ENCODE results near the gene RSL1D1.

The RSL1D1 gene

GRCh38 chr16:11851294-11852091, at the start of gene RSL1D1:
TSS of gene RSL1D1 (minus strand) at chr16:11851542. CDS start at chr16:11851512, 30 bp downstream.
- peak; percentile 84 to 85 for DNase-seq (ENCODE audit: low read depth in 2 of 2)

DNA sequence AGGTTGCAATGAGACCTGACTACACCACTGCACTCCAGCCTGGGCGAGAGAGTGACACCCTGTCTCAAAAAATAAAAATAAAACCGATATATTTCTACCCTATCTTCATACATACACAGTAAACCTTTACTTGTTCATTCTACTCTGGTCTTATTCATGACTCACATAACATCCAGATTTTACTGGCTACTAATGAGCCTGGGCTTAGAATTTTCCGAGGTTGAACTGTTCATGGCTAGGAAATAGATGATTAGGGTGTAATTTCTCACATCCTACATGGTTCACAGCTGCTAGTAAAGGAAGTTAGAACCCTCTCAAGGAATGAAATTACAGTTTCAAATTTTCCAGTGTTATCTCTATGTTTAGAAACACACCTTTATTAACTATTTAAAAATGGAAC, 49.7 kb upstream of the RSL1D1 start:
- DNase-seq (ENCODE audit: low read depth in 2 of 2): no peak

DNA sequence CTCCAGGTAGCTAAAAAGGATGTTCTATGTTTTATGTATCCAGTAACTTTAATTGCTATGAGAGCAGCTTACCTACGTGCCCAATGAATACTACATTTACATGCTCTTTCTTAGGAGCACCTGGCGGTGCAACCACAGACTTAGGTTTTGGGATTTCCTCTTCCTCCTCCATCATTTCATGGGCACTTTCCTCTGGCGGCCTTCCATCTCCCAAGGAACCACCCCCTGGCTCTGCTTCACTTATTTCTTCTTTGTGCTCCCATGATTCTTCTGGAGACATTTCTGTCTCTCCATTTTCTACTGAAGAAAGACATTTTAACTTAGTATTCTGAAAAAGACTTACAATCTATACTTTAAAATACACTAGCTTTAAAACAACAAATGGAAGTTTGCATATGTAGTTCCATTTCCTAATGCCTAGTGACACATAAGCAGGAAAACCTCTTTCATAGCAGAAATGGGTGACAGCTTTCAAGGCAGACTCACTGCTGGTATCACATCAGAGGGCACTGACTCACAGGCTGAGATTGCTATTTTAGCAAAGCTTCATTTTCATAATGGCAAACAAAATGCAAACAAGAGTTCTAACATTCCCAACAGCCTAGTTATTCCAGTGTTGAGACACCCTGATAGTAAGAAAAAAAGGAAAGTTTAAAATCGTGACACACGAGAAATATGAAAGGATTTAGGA, 45.3 kb upstream of the RSL1D1 start:
- DNase-seq (ENCODE audit: low read depth in 2 of 2): no peak

- DNase-seq (ENCODE audit: low read depth in 2 of 2): no peak
Measured at GRCh38 chr16:11893571-11893970, 42.2 kb upstream of the RSL1D1 start.

DNA sequence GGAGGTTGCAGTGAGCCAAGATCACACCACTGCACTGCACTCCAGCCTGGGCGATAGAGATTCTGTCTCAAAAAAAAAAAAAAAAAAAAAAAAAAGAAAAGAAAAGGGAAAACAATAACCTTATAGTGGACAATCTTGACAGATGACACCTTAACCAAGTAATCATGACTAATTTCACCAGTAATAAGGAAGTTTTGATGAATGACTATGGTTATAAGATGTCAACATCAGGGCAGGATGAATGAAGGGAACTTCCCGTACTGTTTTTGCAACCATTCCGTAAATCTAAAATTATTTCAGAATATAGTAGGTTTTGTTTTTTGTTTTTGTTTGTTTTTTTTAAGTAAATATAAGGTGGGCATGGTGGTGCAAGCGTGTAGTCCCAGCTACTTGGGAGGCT, 41.4 kb upstream of the RSL1D1 start:
- DNase-seq (ENCODE audit: low read depth in 2 of 2): no peak

DNA sequence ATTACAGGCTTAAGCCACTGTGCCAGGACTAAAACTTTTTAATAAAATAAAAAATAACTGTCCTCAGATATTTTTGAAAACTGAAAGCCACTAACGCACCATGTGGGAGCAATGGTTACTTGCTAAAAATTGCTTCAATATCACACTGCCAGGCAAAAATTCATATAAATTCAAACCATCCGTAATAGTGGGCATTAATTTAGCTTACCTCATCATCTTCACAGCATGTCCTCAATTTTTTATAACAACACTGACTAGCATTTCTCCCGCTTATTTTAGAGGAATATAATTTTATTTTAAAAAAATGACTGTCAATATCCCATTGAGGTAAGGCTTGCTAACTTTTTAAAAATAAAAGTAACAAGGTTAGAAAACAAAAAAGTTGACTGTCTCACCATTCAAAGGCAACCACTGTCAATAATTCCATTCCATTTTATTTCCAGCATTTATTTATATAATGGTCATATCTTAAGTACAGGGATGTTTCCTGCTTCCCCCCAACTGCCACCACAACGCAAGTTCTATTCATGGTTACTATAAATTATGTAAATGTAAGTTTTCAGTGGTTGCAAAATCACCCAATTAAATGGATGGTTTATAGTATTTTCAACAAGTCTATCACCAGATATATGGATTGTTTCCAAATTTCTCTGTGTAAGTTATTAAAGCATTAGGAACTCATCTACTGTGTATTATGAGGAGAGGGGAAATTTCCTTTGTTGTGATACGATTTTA, 39.1 kb upstream of the RSL1D1 start:
- no peak for DNase-seq (ENCODE audit: low read depth in 2 of 2)

DNA sequence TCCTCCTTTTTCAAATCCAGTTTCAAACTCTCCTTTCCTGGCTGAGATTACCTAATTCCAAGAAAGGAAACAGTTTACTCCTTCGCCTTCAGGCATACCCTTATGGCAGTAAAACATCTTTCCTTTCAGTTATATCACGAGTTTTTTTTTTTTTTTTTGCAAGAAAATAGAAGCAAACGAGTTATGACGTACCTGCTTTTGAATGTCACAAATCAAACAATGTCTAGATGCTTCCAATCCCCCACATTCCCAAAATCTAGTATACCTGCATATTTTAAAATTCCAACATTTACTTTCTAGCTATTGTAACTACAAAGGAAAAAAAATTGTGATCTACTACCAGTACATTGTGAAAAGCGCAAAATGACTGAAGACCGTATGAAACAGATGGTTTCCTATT, 35.5 kb upstream of the RSL1D1 start:
- DNase-seq (ENCODE audit: low read depth in 2 of 2): no peak

GRCh38 chr16:11884035-11884434, 32.7 kb upstream of the RSL1D1 start:
- DNase-seq (ENCODE audit: low read depth in 2 of 2): no peak

GRCh38 chr16:11880007-11880406, 28.7 kb upstream of the RSL1D1 start:
- DNase-seq (ENCODE audit: low read depth in 2 of 2): no peak

DNA sequence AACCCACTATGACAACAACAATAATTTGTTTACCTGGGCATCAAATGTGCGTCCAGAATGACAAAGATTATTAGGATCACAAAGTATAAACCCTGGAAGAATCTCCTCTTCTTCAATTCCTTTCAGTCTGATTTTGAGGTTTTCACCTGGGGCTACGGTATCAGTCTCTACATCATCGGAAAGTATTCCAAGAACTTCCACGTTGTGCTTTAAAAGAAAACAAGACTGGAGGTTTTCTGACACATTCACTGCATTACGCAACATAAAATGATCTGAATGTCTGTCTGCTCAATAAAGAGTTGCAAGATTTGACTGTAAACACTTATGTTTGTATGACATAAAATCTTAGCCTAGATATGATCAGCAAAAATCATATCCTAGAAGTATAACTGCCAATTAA, 26.0 kb upstream of the RSL1D1 start:
- DNase-seq (ENCODE audit: low read depth in 2 of 2): no peak

GRCh38 chr16:11876306-11876705, 25.0 kb upstream of the RSL1D1 start:
- no peak for DNase-seq (ENCODE audit: low read depth in 2 of 2)

- DNase-seq (ENCODE audit: low read depth in 2 of 2): no peak
Measured at GRCh38 chr16:11875721-11876120, 24.4 kb upstream of the RSL1D1 start.

- DNase-seq (ENCODE audit: low read depth in 2 of 2): no peak
Measured at GRCh38 chr16:11871193-11871592, 19.9 kb upstream of the RSL1D1 start.

GRCh38 chr16:11870399-11870798, 19.1 kb upstream of the RSL1D1 start:
- DNase-seq (ENCODE audit: low read depth in 2 of 2): no peak

GRCh38 chr16:11869353-11870228, 18.2 kb upstream of the RSL1D1 start:
- no peak for DNase-seq (ENCODE audit: low read depth in 2 of 2)

- no peak for DNase-seq (ENCODE audit: low read depth in 2 of 2)
Measured at GRCh38 chr16:11868412-11868980, 17.2 kb upstream of the RSL1D1 start.

DNA sequence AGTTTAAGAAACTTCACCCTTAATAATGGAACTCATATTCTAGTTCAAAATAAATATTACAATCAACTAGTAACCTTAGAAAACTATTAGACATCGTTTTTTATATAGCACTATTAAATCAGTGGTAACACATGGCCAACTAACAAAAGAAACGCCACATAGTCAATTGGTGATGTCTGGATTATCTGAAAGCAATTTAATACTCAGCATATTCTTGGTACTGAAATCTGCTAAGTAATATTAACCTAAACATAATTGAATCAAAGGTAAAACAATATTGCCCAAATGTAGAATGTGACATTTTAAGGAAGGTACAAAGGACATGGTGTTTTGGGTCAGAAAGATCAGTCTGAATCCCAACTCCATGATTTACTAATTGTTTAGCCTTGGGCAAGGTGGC, 11.1 kb upstream of the RSL1D1 start:
- no peak for DNase-seq (ENCODE audit: low read depth in 2 of 2)

DNA sequence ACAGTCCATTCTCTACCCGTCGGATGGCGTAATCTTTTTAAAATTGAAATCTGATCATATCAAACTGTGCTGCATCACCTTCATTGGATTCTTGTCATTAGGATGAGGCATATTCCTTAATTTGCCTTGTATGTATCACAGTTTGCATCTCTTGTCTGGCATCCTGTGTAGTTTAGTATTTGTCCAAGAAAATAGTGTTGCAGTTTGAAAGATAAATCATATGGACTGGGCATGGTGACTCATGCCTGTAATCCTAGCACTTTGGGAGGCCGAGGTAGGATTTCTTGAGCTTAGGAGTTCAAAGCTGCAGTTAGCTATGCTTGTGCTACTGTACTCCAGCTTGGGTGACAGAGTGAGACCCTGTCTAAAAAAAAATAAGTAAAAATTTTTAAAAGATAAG, 5.8 kb upstream of the RSL1D1 start:
- no peak for DNase-seq (ENCODE audit: low read depth in 2 of 2)

- DNase-seq (ENCODE audit: low read depth in 2 of 2): no peak
Measured at GRCh38 chr16:11852092-11852809, 909 bp upstream of the RSL1D1 start.

- no peak for DNase-seq (ENCODE audit: low read depth in 2 of 2)
Measured at GRCh38 chr16:11848842-11849241, 2.5 kb downstream of the RSL1D1 start.

DNA sequence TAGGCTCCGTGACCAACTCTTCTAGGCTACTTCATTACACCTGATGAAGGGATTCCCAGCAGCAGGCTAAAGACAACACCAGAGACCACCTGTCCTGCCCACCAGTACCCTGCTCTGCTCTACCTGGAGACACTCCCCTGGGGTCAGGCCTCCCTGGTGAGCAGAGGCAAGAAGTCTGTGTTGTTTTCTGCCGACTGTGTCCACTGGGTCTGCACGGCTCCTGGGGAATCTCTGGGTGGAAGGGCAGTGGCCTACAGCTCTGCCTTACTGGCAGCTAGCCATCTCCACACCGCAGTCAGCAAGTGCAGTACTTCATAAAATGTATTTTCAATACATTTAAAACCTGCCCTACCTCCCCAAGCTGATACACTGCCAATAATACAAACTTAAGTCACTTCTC, 6.8 kb downstream of the RSL1D1 start:
- DNase-seq (ENCODE audit: low read depth in 2 of 2): no peak

Data from stimulated activated CD8-positive, alpha-beta memory T cell treated with anti-CD3 and anti-CD28 coated beads, Interleukin-7, amount 100 ng/mL, for 4 hours (primary cell).